Measurements from ENCODE around the gene TRPT1.
A peak's percentile ranks its signal among the peaks of the same experiment; 100 is the strongest.

Gene TRPT1

GRCh38 chr11:64269540-64270220, 43.7 kb upstream of the TRPT1 start:
- TF ChIP-seq REST (IDR thresholded peaks at IDR 0.05; ENCODE audit: insufficient replicate concordance, low read depth) (peak; percentile 27), SPI1 (IDR thresholded peaks at IDR 0.05; ENCODE audit: borderline replicate concordance, low read depth) (peak; percentile 73; the same call in 1 of the 2 replicates), CTCF (IDR thresholded peaks at IDR 0.05; ENCODE audit: insufficient read depth, low read length) (no peak), POLR2AphosphoS5 (IDR thresholded peaks at IDR 0.05; ENCODE audit: low read depth) (0 out of 2 replicates have a peak, but pooled peaks have one; percentile 41), GABPA (IDR thresholded peaks at IDR 0.05; ENCODE audit: low read depth) (peak; percentile 99)
- Histone ChIP-seq H3K4me3 (replicated peaks; ENCODE audit: insufficient read depth, low read length) (peak overlapping the region; percentile 88), H3K27ac (replicated peaks) (peak overlapping the region; percentile 91), H3K27me3 (ENCODE audit: insufficient read depth, poor library complexity, severe bottlenecking) (no peaks in the 10 kb centered on the region)
- peak; percentile 99 to 100 for DNase-seq (ENCODE audit: low read depth in 1 of 2, low spot score in 1 of 2)

- no peaks in the 10 kb centered on the region for H3K27me3 ChIP-seq (ENCODE audit: insufficient read depth, poor library complexity, severe bottlenecking)
- H3K27ac ChIP-seq (replicated peaks) = peak overlapping the region; percentile 91
- peak overlapping the region; percentile 61 for H3K4me3 ChIP-seq (replicated peaks; ENCODE audit: insufficient read depth, low read length)
- TF ChIP-seq POLR2AphosphoS5 (IDR thresholded peaks at IDR 0.05; ENCODE audit: low read depth) (no peak; the same call in 1 of the 2 replicates), SPI1 (IDR thresholded peaks at IDR 0.05; ENCODE audit: borderline replicate concordance, low read depth) (0 out of 2 replicates have a peak, but pooled peaks have one; percentile 16), REST (IDR thresholded peaks at IDR 0.05; ENCODE audit: insufficient replicate concordance, low read depth) (peak; percentile 12), GABPA (IDR thresholded peaks at IDR 0.05; ENCODE audit: low read depth) (0 out of 2 replicates have a peak, but pooled peaks have one; percentile 43), CTCF (IDR thresholded peaks at IDR 0.05; ENCODE audit: insufficient read depth, low read length) (no peak)
- peak; percentile 72 to 77 for DNase-seq (ENCODE audit: low read depth in 1 of 2, low spot score in 1 of 2)
Measured at GRCh38 chr11:64268893-64269539, 43.0 kb upstream of the TRPT1 start.

DNA sequence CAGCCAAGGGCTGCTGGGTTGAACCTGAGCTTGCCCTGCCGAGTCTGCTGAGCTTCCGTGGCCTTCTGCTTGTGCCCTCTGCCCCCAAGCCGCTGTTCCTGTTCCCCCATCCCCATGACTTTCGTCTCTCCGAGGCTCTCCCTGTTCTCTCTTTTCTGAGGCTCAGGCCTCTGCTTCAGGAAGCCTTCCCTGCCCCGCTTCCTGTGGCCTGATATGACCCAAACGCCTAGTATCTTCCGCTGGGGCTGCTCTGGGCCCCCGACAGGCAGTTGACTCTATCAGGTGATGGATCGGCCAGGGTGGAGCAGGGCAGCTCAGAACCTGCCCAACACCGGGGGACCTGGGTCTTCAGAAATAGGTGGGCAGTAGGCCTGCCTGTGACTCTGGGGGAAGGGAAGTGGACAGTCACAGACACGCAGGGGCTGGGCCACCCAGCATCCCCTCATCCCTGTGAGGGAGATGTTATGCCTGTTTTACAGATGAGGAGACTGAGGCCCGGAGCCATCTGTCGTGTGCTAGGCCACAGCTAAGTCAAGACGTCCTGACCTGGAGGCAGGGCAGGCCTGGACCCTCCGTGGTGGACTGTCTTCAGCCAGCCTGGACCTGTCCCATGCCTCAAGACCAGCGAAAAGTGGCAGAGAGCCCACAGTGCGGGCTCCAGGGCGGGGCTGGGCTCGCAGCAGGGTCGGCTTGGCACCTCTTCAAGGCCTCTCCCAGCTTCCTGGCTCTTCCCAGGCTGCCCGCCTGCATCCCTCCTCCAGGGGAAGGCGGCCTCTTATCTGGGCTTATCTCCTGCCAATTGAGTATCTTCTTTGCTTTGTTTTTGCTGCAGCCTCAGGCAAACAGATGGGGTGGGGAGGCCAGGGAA, 42.3 kb upstream of the TRPT1 start:
- Histone ChIP-seq H3K27me3 (ENCODE audit: insufficient read depth, poor library complexity, severe bottlenecking) (no peaks in the 10 kb centered on the region), H3K4me3 (replicated peaks; ENCODE audit: insufficient read depth, low read length) (peak overlapping the region; percentile 61), H3K27ac (replicated peaks) (peak overlapping the region; percentile 91)
- TF ChIP-seq POLR2AphosphoS5 (IDR thresholded peaks at IDR 0.05; ENCODE audit: low read depth) = peak; percentile 37
- TF ChIP-seq CTCF (IDR thresholded peaks at IDR 0.05; ENCODE audit: insufficient read depth, low read length) = no peak
- TF ChIP-seq SPI1 (IDR thresholded peaks at IDR 0.05; ENCODE audit: borderline replicate concordance, low read depth) = peak; percentile 8; the same call in 1 of the 2 replicates
- no peak for TF ChIP-seq GABPA (IDR thresholded peaks at IDR 0.05; ENCODE audit: low read depth)
- TF ChIP-seq REST (IDR thresholded peaks at IDR 0.05; ENCODE audit: insufficient replicate concordance, low read depth) = peak; percentile 30
- peak in 1 of 2 experiments; percentile 57 for DNase-seq (ENCODE audit: low read depth in 1 of 2, low spot score in 1 of 2)

Data from HL-60 (cell line).